Naive B cell (primary cell): ENCODE measurements around the gene FNDC7. TPM values are rescaled to one million over a fixed set of nuclear protein-coding genes. Genes with fewer than 3 reads are reported as not detected.

Experiments
- ATAC-seq, 2 donors: fragments of 150-1000 bp; cut with Tn5 transposase; 2 replicates each; pipeline ENCODE4 v1.10.0; 2021; ENCODE audit warnings: low read depth in 2 of 2, mild to moderate bottlenecking in 2 of 2, moderate library complexity in 2 of 2
- DNase-seq: peaks from one replicate; pipeline ENCODE4 v3.0.0; 2022
- H3K27ac Mint-ChIP-seq, 6 donors: one replicate each; pipeline ENCODE4 v1.8.0; 2020 to 2022; ENCODE audit warnings: mild to moderate bottlenecking in 6 of 6, mixed read lengths in 6 of 6, moderate library complexity in 5 of 6, inconsistent platforms in 2 of 6
- H3K27me3 Mint-ChIP-seq, 3 donors: one replicate each; pipeline ENCODE4 v1.8.0; 2021 to 2022; ENCODE audit warnings: mixed read lengths in 3 of 3, mild to moderate bottlenecking in 1 of 3
- H3K36me3 Mint-ChIP-seq, 2 donors: one replicate each; pipeline ENCODE4 v1.8.0; 2020 to 2022; ENCODE audit warnings: mixed read lengths in 2 of 2, inconsistent platforms in 1 of 2, mild to moderate bottlenecking in 1 of 2
- H3K4me1 Mint-ChIP-seq, 3 donors: one replicate each; pipeline ENCODE4 v1.8.0; 2020 to 2022; ENCODE audit warnings: mixed read lengths in 3 of 3, inconsistent platforms in 1 of 3, mild to moderate bottlenecking in 1 of 3, moderate library complexity in 1 of 3
- H3K4me3 Mint-ChIP-seq, 8 donors: one replicate each; pipeline ENCODE4 v1.8.0; 2020 to 2022; ENCODE audit warnings: mild to moderate bottlenecking in 8 of 8, mixed read lengths in 8 of 8, moderate library complexity in 8 of 8, inconsistent platforms in 2 of 8
- H3K9me3 Mint-ChIP-seq, 7 donors: one replicate each; pipeline ENCODE4 v1.8.0; 2020 to 2022; ENCODE audit warnings: mixed read lengths in 7 of 7, mild to moderate bottlenecking in 5 of 7, inconsistent platforms in 2 of 7, moderate library complexity in 1 of 7
- polyA plus RNA-seq, 6 donors: library from polyadenylated mRNA; unstranded; fragments of 300-500 nt; fragmentation: Illumina TruSeq; gene quantifications; one replicate each; pipeline ENCODE4 v1.2.3, GENCODE V29; 2021; ENCODE audit warnings: low read depth in 6 of 6

The FNDC7 gene
- polyA plus RNA-seq, 6 donors from 2014 or later: 0.11 TPM; not detected in 5

DNA sequence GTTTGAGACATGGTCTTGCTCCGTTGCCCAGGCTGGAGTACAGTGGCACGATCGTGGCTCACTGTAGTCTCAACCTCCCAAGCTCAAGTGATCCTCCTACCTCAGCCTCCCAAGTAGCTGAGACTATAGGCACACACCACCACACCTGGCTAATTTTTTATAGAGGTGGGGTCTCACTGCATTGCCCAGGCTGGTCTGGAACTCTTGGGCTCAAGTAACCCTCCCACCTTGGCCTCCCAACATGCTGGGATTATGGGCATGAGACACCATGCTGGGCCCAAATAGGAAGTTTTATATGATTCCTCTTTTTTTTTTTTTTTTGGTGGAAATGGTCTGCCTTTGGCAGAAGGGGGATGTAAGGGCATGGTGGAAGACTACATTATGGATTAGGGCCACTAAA lies 6.1 kb upstream of the FNDC7 start:
- no peak for ATAC-seq
- DNase-seq: no peak
- no peaks in the 10 kb centered on the region for H3K9me3 Mint-ChIP-seq
- H3K27ac Mint-ChIP-seq: no peak overlapping the region
- H3K27me3 Mint-ChIP-seq: peaks cover 0 to 7% (median 6%) of the 10 kb centered on the region in 3 donors
- peaks cover 0 to 6% (median 0%) of the 10 kb centered on the region in 3 donors for H3K4me1 Mint-ChIP-seq
- no peak overlapping the region for H3K4me3 Mint-ChIP-seq
- no peaks in the 10 kb centered on the region for H3K36me3 Mint-ChIP-seq

DNA sequence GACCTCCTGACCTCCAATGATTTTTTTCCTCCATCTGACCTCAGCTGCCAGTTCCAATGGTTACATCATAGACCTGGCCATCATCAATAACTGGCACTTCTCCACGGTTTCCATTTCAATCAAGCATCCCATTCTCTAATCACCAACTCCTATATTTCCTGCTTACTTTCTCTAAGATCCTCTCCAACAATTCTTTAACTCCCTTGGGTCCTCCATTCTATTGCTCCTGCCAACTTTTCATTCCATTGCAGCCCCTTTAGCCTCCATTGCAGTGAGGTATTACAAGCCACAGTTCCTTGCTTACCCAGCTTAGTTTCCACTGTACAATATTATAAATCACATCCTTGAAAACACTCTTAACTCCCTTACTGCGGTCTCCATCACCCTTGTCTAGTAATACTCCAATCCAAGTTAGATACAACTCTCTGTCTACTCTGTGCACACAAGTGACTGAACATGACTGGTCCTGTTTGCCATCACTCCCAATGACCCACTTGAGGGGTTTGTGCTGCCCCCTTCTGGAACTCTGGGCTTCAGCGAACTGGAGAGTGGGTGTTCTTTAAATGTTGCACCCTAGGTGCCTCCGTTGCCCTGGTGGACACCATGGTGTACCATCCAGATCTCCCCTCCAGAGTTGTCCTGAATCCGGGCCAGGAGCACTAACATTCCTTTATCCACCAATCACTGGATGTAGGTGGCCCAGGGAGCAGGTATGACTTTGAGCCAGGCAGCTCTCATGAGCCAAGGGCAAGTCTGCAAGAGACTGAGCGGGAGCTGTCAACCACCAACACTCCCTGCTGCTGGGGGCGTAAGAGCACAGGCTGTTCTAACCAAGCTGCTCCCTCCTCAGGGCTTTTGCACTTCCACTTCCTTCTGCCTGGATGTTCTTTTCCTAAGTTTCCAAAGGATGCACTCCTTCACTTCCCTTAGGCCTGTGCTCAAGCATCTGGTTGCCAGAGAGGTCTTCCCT lies 3.7 kb upstream of the FNDC7 start:
- Mint-ChIP-seq H3K27ac (peak overlapping the region in 1 of 6 donors; percentile 63), H3K4me1 (no peaks in the 10 kb centered on the region), H3K36me3 (no peaks in the 10 kb centered on the region), H3K9me3 (no peaks in the 10 kb centered on the region), H3K27me3 (peaks cover 0 to 7% (median 6%) of the 10 kb centered on the region in 3 donors), H3K4me3 (no peak overlapping the region)
- ATAC-seq (no peak), DNase-seq (no peak)

GRCh38 chr1:108715932-108716331 lies 3.2 kb downstream of the FNDC7 start:
- no peaks in the 10 kb centered on the region for H3K9me3 Mint-ChIP-seq
- H3K36me3 Mint-ChIP-seq: no peaks in the 10 kb centered on the region
- DNase-seq: no peak
- no peaks in the 10 kb centered on the region for H3K4me1 Mint-ChIP-seq
- no peak overlapping the region for H3K4me3 Mint-ChIP-seq
- ATAC-seq: no peak
- H3K27ac Mint-ChIP-seq: no peak overlapping the region
- peaks cover 9 to 25% (median 9%) of the 10 kb centered on the region in 3 donors for H3K27me3 Mint-ChIP-seq

DNA sequence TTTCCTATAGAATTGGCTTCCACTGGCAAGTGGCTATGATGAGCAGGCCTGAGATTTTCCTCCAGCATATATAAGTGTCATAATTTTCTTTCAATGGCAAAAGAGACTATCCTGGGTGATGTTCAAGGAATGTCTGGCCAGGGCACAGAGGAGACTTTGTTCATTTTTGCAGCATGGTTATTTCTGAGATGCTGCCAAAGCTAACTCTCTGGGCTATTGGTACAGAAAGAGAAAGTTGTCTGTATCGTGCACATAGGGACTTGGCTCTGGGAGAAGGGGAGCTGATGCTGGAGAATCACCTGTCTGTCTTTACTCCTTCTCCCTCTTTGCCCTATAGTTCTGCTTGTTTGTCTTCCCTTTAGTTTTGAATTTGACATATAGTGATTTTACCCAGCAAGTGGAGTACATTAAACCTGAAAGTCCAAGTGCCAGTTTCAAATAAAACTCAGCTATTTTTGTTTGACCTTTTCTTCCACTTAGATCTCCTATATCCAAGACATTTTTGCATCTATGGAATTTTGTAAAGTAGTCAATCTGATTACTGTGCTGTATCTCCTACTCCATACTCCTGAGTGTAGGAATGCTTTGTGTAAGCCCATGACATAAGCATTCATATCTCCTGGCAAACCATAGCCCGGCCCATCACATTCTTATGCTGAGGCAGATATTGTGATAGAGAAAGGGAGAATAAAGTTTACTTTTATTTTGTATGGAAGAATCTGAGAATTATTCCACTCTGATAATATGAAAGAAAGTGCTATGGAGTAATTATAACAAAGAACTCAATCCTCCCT lies 3.9 kb downstream of the FNDC7 start:
- no peaks in the 10 kb centered on the region for H3K9me3 Mint-ChIP-seq
- H3K27ac Mint-ChIP-seq: no peak overlapping the region
- DNase-seq: no peak
- H3K4me3 Mint-ChIP-seq: no peak overlapping the region
- peaks cover 9 to 25% (median 9%) of the 10 kb centered on the region in 3 donors for H3K27me3 Mint-ChIP-seq
- ATAC-seq: no peak
- H3K4me1 Mint-ChIP-seq: no peaks in the 10 kb centered on the region
- H3K36me3 Mint-ChIP-seq: no peaks in the 10 kb centered on the region

- no peak overlapping the region for H3K27ac Mint-ChIP-seq
- no peaks in the 10 kb centered on the region for H3K4me1 Mint-ChIP-seq
- H3K4me3 Mint-ChIP-seq: no peak overlapping the region
- peaks cover 9 to 25% (median 9%) of the 10 kb centered on the region in 3 donors for H3K27me3 Mint-ChIP-seq
- no peaks in the 10 kb centered on the region for H3K9me3 Mint-ChIP-seq
- ATAC-seq (no peak), DNase-seq (no peak)
- H3K36me3 Mint-ChIP-seq: no peaks in the 10 kb centered on the region
Observed at GRCh38 chr1:108717774-108718316, 5.1 kb downstream of the FNDC7 start.

DNA sequence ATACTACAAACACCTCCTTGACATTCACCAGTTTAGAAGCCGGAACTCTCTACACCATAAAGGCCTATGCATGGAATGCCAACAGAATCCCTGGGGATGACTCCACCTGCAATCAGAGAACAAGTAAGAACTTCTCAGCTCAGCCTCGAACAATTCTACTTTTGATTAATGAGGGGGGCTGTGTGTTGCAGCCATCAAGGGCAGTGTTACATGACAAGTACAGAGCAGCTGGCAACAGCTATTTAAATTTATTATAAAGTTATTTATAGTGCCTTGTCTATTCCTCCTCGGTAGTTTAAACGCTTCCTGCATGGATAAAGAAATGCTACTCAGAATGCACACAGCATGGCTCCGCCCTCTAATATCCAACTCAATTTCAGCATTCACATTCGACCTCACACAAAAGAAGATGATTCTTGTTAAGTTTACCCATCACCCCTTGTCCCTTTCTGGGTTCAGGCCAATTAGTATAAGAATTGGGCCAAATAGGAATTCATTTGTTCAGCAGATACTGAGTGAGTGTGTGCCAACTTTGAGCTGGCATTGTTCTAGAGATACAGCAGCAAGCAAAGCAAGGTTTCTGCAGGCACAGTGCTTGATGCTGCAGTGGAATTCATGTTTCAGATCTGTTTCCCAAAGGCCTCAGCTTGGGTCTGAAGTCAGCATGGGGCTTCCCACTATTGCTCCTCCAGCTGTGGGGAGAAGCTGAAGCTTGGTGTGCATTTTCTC lies 6.4 kb downstream of the FNDC7 start:
- no peak overlapping the region for H3K27ac Mint-ChIP-seq
- H3K36me3 Mint-ChIP-seq: no peaks in the 10 kb centered on the region
- H3K4me1 Mint-ChIP-seq: no peaks in the 10 kb centered on the region
- no peak overlapping the region for H3K4me3 Mint-ChIP-seq
- DNase-seq (no peak), ATAC-seq (no peak)
- H3K9me3 Mint-ChIP-seq: no peaks in the 10 kb centered on the region
- H3K27me3 Mint-ChIP-seq: peaks cover 9 to 25% (median 9%) of the 10 kb centered on the region in 3 donors

GRCh38 chr1:108719656-108720435 lies 7.1 kb downstream of the FNDC7 start:
- H3K4me1 Mint-ChIP-seq: no peaks in the 10 kb centered on the region
- H3K4me3 Mint-ChIP-seq: no peak overlapping the region
- no peak overlapping the region for H3K27ac Mint-ChIP-seq
- DNase-seq (no peak), ATAC-seq (no peak)
- no peaks in the 10 kb centered on the region for H3K9me3 Mint-ChIP-seq
- no peaks in the 10 kb centered on the region for H3K36me3 Mint-ChIP-seq
- H3K27me3 Mint-ChIP-seq: peaks cover 9 to 25% (median 9%) of the 10 kb centered on the region in 3 donors

DNA sequence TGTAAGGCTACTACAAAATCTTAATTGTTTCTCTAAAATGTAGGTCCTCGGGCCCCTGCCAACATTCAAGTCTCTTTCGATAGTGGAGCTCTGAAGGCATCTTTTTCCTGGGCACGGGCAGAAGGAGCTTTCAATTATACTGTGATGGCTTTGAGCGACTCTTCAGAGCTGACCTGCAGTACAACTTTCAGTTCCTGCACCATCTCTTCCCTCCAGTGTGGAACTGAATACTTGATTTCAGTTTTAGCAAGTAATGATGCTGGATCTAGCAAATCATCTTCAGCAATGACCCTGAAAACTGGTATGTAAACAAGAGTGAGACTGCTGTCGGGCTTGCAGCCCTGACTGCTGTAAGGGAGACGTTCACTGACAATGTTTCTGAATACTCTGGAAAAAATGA lies 9.6 kb downstream of the FNDC7 start:
- ATAC-seq (no peak), DNase-seq (no peak)
- no peaks in the 10 kb centered on the region for H3K36me3 Mint-ChIP-seq
- no peaks in the 10 kb centered on the region for H3K9me3 Mint-ChIP-seq
- H3K27me3 Mint-ChIP-seq: peaks cover 4 to 23% (median 9%) of the 10 kb centered on the region in 3 donors
- H3K4me1 Mint-ChIP-seq: no peaks in the 10 kb centered on the region
- peak overlapping the region in 2 of 6 donors; percentile 16 to 36 for H3K27ac Mint-ChIP-seq
- no peak overlapping the region for H3K4me3 Mint-ChIP-seq

DNA sequence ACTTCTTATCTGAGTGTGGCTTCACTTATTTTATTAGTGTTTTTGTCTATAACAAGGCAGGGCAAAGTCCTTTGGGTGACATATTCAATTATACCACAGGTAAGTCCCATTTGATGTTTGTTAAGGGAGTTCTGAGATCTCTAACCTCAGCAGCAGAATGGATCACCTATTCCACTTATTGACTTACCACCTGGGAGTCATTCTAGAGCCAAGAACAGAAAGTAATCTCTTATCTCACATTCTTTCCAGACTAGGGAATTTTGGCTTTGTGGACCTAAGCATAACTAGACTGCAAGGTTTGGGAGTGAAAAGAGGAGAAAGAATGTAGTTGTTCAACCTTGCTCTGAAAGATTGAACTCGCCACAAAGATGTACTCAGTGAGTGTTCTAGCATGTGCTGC lies 13.2 kb downstream of the FNDC7 start:
- Mint-ChIP-seq H3K27ac (no peak overlapping the region), H3K4me3 (no peak overlapping the region), H3K36me3 (no peaks in the 10 kb centered on the region), H3K9me3 (no peaks in the 10 kb centered on the region), H3K4me1 (no peaks in the 10 kb centered on the region), H3K27me3 (peaks cover 0 to 25% (median 6%) of the 10 kb centered on the region in 3 donors)
- ATAC-seq (no peak), DNase-seq (no peak)

DNA sequence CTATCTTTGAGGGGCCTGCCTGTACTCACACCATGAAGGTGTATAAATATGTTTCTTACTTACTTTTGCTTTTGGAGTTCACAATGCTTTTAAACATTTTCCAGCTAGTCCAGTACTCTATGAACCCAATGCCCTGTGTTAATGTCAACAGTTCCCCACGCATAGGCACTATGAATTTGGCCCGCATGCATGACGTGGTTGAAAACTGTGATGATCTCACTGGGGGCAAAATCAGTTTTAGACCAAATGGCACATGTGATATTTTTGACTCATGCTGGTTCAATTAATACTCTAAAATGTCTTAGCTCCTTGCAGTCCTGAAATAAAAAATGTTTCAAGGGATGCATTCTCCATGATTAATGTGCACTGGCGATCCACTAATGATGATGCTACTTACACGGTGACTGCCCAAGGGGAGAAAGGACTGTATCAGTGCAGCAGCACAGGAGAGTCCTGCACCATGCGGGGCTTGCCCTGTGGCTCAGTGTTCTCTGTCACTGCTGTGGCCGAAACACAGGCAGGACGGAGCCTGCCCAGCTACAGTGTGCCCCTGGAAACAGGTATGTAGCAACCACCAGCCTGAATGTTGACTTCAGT lies 15.7 kb downstream of the FNDC7 start:
- H3K4me3 Mint-ChIP-seq: peak overlapping the region in 1 of 8 donors; percentile 5
- no peaks in the 10 kb centered on the region for H3K9me3 Mint-ChIP-seq
- DNase-seq: no peak
- no peaks in the 10 kb centered on the region for H3K4me1 Mint-ChIP-seq
- no peaks in the 10 kb centered on the region for H3K36me3 Mint-ChIP-seq
- H3K27ac Mint-ChIP-seq: no peak overlapping the region
- H3K27me3 Mint-ChIP-seq: peaks cover 0 to 25% (median 12%) of the 10 kb centered on the region in 3 donors
- no peak for ATAC-seq

DNA sequence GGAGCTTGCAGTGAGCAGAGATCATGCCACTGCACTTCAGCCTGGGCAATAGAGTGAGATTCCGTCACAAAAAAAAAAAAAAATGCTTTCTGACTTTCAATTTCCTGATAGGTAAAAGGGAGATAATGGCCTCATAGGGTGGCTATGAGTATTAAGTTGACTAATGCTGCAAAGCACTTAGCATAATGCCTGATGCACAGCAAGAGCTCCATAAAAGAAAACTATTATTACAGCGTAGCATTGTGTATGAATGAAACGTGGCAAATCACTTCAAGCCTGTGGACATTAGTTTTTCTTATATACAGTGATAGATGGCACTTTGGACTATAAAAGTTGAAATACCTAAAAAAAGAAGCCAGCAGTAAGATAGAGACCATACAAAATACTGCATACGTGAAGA lies 16.8 kb downstream of the FNDC7 start:
- no peak overlapping the region for H3K27ac Mint-ChIP-seq
- DNase-seq: no peak
- H3K9me3 Mint-ChIP-seq: no peaks in the 10 kb centered on the region
- no peak overlapping the region for H3K4me3 Mint-ChIP-seq
- no peaks in the 10 kb centered on the region for H3K36me3 Mint-ChIP-seq
- no peak for ATAC-seq
- no peaks in the 10 kb centered on the region for H3K4me1 Mint-ChIP-seq
- H3K27me3 Mint-ChIP-seq: peaks cover 0 to 25% (median 12%) of the 10 kb centered on the region in 3 donors

DNA sequence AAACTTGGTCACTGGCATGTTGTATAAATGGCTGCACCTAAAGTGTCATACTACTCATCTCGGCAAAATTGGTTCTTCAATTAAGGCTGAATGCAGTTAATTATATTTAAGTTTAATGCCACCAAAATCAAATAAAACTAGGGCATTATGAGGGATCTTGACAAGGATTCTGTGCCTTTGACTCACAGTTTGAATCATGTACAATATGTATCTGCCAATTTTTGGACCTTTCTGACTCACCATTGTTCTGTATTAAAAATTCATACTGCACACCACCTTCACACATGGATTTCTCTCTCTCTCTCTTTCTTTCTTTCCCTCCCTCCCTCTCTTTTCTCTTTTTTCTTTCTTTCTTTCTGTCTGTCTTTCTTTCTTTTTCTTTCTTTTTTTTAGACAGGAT lies 19.7 kb downstream of the FNDC7 start:
- no peaks in the 10 kb centered on the region for H3K36me3 Mint-ChIP-seq
- H3K4me1 Mint-ChIP-seq: no peaks in the 10 kb centered on the region
- peaks cover 13 to 30% (median 24%) of the 10 kb centered on the region in 3 donors for H3K27me3 Mint-ChIP-seq
- ATAC-seq: no peak
- no peak overlapping the region for H3K27ac Mint-ChIP-seq
- no peak overlapping the region for H3K4me3 Mint-ChIP-seq
- H3K9me3 Mint-ChIP-seq: no peaks in the 10 kb centered on the region
- DNase-seq: no peak
